ACHN (cell line): ENCODE data around the gene CFAP53.
"Not testable (repeated sequence)": the region's sequence is repeated elsewhere in the genome, so short reads cannot be mapped to it uniquely, and the experiment has no call there.

Experiments
- DNase-seq: peaks from one replicate; pipeline ENCODE4 v3.0.0-alpha.2; 2015
- in situ Hi-C: cut with HindIII; loops from 2 replicates; pipeline ENCODE4 v1.10.0; 2017; ENCODE audit warnings: low sequenced_read_pairs, low pct_ligation_motif_present, low pct_unique_long_range_greater_than_20kb

The CFAP53 gene

DNA sequence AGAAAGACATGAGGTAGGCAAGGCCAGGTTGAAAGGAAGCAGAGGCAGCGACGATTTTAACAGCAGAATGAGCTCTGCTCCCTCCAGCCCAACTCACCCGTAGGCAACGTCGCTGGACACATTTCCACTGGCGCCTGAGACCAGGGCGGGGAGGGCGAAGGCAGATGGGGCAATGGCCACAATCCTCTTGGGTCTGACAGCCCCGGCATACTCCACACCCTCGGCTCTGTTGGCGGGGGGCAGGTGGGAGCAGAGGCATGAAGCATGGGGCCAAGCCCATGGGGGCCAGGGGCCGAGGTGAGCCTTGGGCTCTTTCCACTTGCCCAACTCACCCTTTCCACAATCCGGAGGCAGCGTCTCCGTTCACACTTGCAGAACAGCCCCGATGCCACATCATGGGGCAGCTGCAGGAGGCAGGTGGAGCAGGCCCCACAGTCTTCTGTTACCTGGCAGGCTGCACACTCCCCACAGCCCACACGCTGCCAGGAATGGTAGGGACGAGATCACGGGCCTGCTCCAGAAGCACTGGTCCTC, 9.3 kb upstream of the CFAP53 start:
- in situ Hi-C loops: no loop called here
- DNase-seq: no peak

DNA sequence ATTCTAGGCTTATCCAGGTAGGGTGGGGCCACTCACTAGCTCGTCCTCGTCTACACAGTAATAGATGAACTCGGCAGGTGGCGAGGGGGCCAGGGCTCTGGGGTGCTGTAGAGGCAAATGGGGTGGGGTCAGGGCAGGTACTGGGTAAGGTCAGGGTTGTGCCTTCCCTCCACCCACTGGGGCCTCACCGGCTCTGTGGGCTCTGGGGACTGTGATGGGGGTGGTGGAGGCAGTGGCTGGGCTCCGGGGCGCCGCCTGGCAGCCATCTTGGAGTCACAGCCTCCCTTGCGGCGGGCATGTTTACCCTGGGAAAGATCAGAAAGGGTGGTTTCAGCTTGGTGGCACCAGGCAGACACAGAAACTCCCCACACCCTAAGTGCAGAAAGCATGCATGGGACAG, 8.6 kb upstream of the CFAP53 start:
- no peak for DNase-seq
- in situ Hi-C loops: no loop called here

DNA sequence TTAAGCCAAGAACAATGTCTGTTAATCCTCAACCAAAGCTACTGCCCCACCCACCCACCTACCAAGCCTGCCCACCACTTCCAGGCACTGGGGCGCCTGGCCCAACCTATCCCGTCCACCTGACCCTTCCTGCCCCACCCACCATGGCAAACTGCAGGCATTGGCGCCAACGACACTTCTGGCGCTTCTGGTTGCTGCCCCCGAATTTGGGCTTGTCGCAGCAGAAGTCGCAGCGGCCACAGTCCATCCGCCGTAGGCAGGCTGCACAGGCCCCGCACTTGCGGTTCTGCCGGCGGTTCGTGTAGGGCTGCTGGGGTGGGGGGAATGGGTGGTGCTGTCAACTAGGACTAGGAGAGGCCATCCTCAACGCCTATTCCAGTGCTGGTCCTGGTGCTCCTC, 7.7 kb upstream of the CFAP53 start:
- DNase-seq: no peak
- in situ Hi-C loops: no loop called here

DNA sequence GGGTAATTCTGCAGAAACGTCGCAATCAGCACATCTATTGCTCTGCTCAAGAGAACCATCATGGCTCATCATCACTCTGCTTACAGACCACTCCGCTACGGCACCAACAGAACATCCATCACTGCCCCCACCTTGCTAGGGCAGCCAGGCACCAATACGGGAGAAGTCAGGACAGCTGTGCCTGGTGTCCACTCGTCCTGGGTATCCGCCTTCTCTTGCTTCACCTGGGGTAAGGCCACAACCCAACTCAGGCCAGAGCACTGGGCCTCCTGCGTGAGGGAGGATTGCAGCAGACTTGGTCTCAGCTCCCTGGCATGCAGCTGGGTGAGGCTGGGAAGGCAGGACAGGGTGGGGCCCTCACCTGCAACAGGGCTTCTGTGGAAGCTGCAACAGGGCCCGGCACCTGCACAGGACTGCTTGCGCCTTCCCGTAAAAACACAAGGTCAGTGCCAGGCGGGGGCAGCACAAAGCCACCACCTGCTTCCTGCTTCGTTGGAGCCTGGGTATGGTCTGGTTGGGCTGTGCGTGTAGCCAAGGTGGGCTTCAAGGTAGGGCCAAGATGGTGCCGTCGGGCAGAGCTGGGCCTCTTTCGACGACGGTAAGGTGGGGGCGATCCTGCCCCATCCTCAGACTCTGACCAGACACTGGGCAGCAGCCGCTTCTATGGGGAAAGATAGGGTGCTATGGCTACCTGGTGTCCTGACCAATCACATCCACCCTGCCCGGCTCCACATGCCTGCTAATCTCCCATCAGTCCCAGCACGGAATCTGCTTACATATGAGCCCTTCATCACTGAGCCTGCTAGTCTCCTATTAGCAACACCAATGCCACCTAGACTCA, 7.1 kb upstream of the CFAP53 start:
- no peak for DNase-seq
- in situ Hi-C loops: no loop called here

DNA sequence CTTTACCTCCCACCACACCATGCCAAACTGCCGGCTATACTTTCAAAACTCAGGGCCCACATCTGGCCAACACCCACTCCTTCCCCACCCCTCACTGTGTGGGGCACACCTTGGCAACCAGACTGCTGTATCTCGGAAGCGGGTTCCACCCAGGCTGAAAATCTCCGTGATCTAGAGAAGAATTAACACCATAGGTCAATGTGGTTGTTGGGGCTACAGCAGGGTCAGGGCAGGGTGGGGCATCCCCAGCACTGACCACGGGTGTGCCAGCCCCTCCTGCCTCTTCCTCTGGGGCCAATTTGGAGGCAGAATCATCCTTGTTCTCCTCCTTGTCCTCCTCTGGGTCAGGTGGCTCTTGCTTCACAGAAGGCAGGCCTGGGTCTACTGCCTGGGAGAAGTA, 6.3 kb upstream of the CFAP53 start:
- in situ Hi-C loops: no loop called here
- no peak for DNase-seq

DNA sequence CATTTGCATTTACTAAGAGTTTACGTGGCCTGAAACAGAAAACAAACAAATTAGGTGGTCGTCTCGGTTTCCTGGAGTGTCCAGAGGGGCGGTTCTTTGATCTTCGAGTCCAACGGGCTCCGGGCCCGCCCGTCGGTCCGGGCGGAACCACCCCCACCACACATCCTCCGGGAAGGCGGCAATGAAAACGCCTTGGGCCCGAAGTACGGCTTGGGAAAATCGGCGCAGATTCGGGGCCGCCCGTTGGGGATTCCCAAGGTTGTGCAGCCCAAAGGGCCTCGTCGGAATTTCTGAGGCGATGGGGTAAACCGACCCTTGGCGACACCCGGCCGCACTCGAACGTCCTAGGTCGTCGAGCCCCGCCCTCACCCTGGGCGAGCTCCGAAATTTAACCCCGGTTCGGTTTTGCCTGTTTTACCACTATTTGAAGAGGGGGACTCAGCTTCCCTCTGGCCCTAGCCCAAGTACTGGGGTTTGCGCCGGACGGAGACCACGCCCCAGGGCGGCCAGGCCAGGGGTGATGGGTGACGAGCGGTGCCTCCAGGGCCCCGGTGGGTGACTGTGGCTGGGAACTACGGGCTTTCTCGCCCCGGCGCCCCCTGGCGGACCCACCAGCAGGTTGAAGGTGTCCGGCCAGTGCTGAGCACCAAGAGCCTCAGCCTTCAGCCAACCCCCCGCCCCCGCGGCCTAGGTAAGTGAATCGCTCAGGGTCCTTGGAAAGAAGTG, 1.9 kb upstream of the CFAP53 start:
- in situ Hi-C loops: no loop called here
- no peak for DNase-seq

DNA sequence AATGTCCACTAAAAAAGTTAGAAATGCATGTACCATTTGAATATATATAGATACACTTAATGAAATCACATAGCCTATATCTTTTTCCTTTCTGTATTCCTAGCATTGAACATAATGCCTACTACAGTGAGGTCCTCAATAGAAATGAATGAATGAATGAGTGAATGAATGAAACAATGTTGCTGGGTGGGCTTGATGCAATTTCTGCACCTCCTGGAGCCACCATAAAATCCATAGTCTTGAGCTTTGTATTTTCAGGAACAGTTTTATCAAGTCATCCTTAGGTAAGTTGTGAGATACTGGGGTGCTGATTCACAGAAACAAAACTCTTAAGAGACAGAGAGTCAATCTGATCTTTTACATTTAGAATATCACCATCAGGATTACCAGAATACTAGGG, 3.3 kb downstream of the CFAP53 start:
- DNase-seq: no peak
- in situ Hi-C loops: no loop called here

DNA sequence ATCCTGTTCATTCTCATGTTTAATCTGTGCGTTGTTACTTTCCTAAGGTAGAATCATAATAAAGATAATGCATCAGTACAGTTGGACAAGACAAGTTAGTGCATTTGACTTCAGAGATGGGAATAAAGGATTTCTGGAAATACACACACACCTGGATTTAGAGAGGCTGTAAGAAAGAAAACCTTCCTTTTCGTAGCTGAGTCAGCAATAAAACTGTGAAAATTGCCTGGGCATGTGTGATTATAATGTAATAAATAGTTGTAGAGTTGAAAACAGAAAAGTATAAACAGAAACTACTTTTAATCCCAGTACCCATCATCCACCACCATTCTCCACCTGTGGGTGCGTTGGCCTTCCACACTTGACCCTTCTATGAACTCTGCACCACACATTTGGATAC, 15.4 kb downstream of the CFAP53 start:
- in situ Hi-C loops: no loop called here
- DNase-seq: no peak

DNA sequence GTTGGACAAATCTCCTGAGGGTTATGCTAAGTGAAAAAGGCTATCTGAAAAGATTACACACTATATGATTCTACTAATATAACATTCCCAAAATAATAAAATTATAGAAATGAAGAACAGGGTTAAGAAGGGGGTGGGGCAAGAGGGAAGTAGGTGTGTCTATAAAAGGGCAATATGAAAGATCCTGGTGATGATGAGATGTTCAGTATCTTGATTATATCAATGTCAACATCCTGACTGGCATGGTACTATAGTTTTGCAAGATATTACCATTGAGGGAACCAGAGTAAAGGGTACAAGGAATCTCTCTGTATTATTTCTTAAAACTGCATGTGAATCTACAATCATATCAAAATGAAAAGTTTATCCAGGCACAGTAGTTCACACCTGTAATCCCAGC, 16.7 kb downstream of the CFAP53 start:
- in situ Hi-C loops: no loop called here
- no peak for DNase-seq

DNA sequence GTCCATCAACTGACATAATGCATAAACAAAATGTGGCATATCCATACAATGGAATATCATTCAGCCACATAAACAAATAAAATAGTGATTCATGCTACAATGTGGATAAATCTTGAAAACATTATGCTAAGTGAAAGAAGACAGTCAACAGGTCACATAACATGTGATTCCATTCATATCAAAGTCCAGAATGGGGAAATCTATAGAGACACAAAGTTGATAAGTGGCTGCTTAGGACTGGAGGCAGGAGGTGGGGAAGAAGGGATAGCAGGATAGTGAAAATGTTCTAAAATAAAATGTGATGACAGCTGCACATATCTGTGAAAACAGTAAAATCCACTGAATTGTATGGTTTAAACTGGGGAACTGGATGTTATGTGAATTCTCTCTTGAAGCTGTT, 18.7 kb downstream of the CFAP53 start:
- DNase-seq: no peak
- in situ Hi-C loops: no loop called here

DNA sequence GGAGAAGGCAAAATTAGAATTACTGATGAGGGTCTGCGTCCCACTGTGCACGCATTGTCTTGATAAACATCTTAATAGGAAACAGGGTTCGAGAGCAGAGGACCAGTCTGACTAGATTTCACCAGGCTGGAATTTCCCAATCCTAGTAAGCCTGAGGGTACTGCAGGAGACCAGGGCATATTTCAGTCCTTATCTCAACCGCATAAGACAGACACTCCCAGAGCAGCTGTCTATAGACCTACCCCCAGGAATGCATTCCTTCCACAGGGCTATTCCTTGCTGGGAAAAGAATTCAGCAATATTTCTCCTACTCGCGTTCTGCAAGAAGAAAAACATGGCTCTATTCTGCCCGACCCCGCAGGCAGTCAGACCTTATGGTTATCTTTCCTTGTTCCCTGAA, 24.5 kb downstream of the CFAP53 start:
- in situ Hi-C loops, DNase-seq: not testable (repeated sequence)

DNA sequence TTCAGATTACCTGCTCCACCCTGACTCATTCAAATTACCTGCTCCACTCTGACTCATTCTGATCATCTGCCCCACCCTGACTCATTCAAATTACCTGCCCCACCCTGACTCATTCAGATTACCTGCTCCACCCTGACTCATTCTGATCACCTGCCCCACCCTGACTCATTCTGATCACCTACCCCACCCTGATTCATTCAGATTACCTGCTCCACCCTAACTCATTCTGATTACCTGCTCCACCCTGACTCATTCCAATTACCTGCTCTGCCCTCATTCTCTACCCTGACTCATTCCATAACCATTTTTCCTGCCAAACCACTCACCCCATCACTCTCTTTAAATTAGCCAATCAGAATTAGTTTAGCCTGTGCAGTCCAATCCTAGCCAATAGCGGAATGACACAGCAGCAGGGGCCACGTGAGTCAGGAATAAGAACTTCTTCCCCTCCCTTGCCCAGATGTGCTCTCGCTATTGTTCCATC, 26.2 kb downstream of the CFAP53 start:
- DNase-seq: peak; percentile 2
- in situ Hi-C loops: no loop called here

DNA sequence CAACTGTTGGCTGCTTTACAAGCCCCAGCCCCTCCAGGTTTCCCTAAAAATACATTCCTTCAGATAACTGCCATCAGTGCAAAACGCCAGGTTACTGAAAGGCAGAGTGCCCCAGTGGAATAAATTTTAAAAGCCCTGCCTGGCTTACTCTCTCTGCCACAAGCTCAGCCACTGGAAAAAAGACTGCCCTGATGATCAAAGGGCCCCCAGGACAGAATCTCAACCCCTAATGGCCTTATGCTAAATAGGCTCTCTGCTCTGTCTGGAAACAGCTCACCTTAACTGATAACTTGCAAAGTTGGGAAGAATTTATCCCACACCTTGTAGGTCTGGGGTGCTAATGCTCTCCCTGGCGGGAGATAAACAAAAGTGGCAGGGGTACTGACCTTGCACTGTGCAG, 33.9 kb downstream of the CFAP53 start:
- in situ Hi-C loops: no loop called here
- no peak for DNase-seq

DNA sequence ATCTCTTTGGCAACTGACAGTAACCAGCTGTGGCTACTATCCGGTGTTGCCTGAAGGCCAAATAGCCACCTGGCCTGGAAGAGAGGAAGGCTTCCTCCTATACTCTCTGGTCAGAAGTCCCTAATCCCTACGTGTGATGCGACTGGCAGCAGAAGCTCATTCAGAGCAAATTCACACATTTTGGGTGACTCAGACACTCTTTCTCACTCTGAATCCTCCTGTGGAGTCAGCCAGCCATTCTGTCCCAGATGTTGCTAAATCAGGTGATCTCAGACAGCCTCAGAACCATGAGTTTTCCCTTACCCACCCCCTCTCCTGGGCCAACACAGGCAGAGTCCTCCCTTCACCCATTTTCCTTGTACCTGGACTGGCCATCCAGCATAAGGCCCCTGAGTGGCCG, 34.7 kb downstream of the CFAP53 start:
- no peak for DNase-seq
- in situ Hi-C loops: no loop called here

DNA sequence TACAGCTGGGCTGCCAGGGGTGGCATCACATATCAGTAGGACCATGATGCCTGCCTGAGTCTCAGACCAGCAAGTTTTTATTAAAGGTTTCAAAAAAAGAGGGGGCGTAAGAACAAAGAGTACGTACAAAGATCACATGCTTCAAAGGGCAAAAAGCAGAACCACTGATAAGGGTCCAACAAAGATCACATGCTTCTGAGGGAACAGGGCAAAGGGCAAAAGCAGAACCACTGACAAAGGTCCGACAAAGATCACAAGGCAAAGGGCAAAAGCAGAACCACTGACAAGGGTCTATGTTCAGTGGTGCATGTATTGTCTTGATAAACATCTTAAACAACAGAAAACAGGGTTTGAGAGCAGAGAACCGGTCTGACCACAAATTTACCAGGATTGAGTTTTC, 46.0 kb downstream of the CFAP53 start:
- in situ Hi-C loops, DNase-seq: not testable (repeated sequence)

DNA sequence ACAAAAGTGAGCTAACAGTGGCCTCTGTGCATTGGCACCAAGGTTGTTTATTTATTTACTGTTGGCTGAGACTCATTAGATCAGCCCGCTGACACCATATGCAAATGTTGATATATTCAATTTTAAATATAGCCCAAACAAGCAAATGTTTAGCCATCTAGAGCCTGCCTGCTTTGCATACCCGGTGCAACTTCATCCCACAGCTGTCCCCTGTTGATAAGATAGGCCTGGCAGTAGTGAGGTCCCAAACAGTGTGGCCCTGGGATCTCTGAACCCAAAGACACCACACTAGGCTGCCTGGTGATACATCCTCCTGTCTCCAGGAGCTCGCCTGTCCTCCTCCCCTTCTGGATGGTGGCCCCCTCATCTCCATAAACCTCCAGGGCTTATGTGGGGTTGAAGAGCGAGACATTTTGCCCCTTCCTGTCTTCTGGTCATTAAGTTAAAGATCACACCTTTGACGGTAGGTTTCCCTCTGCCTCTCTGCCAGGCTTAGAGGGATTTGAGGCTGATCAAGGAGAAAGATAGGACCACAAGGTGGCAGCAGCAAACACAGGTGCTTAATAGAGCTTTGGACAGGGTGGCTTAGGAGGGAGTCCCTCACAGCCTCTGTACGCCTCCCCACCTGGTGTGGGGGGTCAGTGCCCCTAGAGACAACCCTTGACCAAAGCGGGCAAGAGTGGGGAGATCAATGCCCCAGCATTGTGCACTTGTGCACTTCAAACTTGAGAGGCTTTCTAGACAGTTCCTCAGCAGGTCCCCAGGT, 47.7 kb downstream of the CFAP53 start:
- in situ Hi-C loops: no loop called here
- DNase-seq: peak; percentile 49

DNA sequence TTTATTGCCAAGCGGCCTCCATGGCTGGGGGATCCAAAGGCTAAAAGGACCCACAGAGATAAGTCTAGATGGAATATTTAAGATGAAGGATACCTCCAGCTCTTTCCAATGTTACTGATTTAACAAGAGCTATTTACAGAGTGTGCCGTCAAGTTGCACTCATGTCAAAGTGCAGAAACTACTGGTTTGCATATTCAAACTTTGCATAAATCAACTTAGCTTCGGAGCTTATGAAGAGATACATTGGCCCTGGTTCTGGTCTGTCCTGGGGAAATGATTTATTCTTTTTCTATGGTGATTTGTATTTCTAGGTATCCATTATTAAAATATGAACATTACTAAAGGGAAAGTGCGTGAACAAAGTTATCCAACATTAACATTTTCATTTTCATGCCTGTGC, 57.0 kb downstream of the CFAP53 start:
- DNase-seq: no peak
- in situ Hi-C loops: no loop called here

DNA sequence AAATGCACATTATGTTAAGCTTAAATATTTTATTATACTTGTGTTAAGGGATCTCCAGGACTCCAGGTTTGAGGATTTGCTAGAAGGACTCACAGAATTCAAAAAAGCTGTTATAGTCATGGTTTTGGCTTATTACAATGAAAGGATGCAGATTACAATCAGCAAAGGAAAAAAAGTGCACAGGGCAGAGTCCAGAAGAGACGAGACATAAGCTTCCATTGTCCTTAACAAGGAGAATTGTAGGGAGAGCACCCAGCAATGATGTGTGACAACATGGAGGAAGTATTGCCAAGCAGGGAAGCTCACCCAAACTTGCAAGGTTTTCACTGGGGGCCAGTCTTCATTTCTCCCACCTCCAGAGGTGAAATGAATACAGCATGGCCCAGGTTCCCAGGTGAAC, 58.6 kb downstream of the CFAP53 start:
- no peak for DNase-seq
- in situ Hi-C loops: no loop called here
